Measurements from ENCODE around the gene S100A14.

S100A14 gene

DNA sequence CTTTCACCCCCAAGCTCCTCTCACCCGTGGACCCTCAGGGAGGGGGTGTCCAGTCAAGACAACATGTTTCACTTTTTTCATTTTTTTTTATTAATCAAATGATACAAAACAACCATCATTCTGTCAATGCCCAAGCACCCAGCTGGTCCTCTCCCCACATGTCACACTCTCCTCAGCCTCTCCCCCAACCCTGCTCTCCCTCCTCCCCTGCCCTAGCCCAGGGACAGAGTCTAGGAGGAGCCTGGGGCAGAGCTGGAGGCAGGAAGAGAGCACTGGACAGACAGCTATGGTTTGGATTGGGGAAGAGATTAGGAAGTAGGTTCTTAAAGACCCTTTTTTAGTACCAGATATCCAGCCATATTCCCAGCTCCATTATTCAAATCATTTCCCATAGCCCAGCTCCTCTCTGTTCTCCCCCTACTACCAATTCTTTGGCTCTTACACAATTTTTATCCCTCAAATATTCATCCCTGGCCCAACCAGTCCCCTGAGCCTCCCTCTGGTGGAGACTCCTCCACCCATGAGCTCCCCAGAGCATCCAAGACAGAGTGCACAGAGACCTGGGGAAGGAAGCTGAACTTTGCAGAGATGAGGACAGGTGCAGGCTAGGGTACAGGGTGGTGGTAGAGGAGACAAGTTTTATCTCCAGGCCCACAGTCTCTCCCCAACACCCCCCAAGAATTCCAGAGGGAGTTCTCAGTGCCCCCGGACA is 1.8 kb downstream of the S100A14 start:
- no peak for DNase-seq (ENCODE audit: low spot score)

DNA sequence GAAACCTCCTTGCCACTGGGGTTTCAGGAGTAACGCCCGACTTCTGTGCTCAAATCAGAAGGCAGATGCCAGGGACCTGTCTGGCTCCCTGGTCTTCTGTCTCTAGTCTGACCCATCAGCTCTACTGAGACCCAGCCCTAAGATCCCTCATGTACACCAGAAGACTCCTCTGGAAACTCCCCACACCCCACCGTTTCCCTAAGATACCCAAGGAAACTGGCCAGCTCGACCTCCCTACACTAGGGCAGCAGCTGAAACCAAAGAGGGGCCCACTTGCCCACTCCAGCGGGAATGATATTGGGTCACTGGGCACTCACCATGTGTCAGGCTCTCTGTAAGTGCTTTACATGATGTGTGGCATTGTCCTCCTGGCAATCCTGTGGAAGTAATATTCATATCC is 2.7 kb downstream of the S100A14 start:
- TF ChIP-seq, protein P1, sequence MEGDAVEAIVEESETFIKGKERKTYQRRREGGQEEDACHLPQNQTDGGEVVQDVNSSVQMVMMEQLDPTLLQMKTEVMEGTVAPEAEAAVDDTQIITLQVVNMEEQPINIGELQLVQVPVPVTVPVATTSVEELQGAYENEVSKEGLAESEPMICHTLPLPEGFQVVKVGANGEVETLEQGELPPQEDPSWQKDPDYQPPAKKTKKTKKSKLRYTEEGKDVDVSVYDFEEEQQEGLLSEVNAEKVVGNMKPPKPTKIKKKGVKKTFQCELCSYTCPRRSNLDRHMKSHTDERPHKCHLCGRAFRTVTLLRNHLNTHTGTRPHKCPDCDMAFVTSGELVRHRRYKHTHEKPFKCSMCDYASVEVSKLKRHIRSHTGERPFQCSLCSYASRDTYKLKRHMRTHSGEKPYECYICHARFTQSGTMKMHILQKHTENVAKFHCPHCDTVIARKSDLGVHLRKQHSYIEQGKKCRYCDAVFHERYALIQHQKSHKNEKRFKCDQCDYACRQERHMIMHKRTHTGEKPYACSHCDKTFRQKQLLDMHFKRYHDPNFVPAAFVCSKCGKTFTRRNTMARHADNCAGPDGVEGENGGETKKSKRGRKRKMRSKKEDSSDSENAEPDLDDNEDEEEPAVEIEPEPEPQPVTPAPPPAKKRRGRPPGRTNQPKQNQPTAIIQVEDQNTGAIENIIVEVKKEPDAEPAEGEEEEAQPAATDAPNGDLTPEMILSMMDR (IDR thresholded peaks at IDR 0.05; ENCODE audit: extremely low read depth, missing control alignments), result no peak
- DNase-seq (ENCODE audit: low spot score), result no peak

More for the DNA sequence above, 1.8 kb downstream of the S100A14 start:
- TF ChIP-seq, protein P1 (IDR thresholded peaks at IDR 0.05; ENCODE audit: extremely low read depth, missing control alignments), result no peak

DNA sequence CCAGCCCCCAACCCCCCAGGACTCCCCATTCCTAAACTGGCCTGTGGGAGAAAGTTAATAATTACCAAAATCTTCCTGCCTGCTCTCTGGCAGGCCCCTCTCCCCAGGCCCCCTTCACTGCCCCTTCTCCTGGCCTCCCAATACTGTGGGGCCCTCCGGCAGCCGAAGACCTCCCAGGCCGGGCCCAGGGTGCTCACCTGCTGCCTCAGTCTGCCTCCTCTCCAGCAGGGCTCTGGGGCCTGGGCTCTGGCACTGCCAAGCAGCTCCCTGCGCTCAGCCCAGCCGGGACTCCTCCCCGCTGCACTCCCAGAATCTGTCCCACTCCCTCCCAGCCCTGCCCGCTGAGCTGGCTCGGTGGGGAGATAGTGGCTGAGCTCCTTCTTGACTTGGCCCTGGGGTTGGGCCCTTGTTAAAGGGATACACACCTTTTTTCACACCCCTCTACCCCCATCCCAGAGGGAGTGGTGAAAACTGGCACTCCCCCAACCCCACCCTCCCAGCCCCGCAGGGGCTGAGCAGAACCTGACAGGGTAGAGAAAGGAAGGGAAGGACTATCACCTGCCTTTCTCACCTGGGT is 3.3 kb downstream of the S100A14 start, which contains the start of gene S100A16:
TSS of gene S100A16 (minus strand) at position 383 of the 577 bp plus-strand sequence. CDS start 4,986 bp downstream, outside the sequence.
- DNase-seq (ENCODE audit: low spot score), result no peak
- TF ChIP-seq, protein P1 (IDR thresholded peaks at IDR 0.05; ENCODE audit: extremely low read depth, missing control alignments), result no peak

DNA sequence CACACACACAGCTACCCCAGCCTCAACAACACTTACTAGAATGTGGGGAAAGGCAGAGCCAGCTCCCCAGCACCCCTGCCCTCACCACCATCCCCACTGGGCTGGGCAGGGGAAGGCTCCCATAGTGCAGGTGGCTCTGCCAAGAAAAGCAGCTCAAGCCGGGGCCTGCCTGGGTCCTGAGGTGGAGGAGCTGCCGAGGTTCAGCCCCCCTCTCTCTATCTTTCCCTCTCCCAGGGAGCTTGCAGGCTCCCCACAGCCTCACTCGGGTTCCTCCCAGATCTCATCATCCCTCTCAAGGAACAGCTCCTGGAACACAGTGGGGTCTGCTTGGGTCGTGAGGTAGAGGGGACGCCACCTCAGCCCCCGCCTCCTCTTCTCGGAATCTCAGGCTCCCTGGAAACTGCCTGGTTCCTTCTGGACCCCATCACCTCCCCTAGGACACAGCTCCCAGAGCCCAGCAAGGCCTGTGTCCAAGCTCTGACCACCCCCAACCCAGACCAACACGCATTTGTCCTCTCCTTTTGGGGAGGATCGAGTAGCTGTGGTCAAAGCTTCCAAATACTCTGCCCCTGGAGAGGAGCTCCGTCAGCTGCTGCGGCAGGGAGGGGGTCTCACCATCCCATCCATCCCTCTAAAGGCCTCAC is 3.9 kb downstream of the S100A14 start:
- DNase-seq (ENCODE audit: low spot score), result no peak
- TF ChIP-seq, protein P1 (IDR thresholded peaks at IDR 0.05; ENCODE audit: extremely low read depth, missing control alignments), result no peak

DNA sequence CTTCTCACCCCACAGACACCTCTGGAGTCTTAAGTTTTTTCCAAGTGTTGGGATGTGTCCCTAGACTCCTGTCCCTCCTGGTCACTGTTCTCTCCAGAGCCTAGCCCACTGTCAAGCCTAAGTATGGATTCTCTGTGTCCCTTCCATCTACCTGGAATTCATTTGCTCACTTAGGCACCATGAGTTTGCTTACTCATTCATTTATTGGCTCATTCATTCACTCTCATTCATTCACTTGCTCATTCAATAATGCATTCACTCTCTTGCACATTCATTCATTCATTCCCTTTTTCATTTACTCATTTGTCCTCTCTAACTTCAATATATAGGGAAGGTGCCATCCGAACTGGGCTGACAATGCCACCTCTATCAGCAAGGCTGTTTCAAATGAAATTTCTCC is 4.8 kb downstream of the S100A14 start:
- TF ChIP-seq, protein P1 (IDR thresholded peaks at IDR 0.05; ENCODE audit: extremely low read depth, missing control alignments), result no peak
- no peak for DNase-seq (ENCODE audit: low spot score)

DNA sequence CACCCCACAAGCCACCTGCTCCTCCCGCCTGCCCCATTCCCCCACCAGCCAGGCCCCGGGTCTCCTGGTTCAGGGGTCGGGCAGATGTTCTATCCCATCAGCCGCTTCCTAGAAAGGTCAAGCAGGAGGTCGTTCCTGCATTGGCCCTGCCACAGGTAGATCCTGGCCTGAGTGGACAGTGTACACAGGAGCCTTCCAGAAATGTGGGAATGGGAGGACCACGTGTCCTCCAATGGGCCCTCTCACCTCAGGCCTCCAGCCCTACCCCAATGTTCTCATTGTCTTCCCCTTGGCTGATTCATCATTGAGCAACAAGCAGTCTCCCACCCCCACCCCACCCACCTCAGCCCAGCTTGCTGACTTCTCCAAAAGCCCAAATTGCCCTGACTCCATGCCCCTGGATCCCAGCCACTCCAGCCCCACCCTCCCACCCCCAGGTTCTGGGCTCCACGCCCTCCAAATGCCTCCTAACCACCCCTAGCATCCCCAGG is 5.3 kb downstream of the S100A14 start:
- no peak for DNase-seq (ENCODE audit: low spot score)
- TF ChIP-seq, protein P1 (IDR thresholded peaks at IDR 0.05; ENCODE audit: extremely low read depth, missing control alignments), result no peak

DNA sequence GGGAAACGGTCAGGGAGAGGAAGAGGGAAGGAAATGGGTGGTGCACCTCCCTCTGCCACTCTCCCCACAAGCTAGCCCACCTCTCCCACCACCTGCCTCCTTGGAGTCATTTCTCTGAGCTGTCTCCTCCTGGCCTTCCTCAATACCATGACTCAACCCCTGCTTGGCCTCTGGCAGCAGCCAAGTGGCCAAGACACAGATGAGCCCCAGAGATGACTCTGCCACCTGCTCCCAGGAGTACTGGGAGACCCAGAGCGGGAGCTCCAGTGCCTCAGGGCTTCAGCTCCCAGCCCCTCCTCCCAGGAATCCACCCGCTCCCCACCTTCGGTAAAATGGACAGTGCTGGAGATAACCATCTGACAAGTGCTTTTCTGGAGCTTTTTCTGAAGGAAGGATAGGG is 5.8 kb downstream of the S100A14 start:
- no peak for DNase-seq (ENCODE audit: low spot score)

More for the DNA sequence above, 5.8 kb downstream of the S100A14 start:
- TF ChIP-seq, protein P1 (IDR thresholded peaks at IDR 0.05; ENCODE audit: extremely low read depth, missing control alignments), result no peak
